Neutrophil (primary cell): ENCODE measurements around the gene SNU13.
"Not testable (repeated sequence)": the region's sequence is repeated elsewhere in the genome, so short reads cannot be mapped to it uniquely, and the experiment has no call there.

ENCODE experiments used
- H3K27ac ChIP-seq: fragments of 200-600 bp; sonication (generic); 2 replicates; pipeline ENCODE4 v1.5.1; 2016; ENCODE audit warnings: mild to moderate bottlenecking, moderate library complexity
- H3K27me3 ChIP-seq: fragments of 200-600 bp; sonication (generic); 2 replicates; pipeline ENCODE4 v1.6.0; 2016; ENCODE audit warnings: mild to moderate bottlenecking
- H3K36me3 ChIP-seq: fragments of 200-600 bp; sonication (generic); 2 replicates; pipeline ENCODE4 v1.5.1; 2017
- H3K4me1 ChIP-seq, 2 experiments: fragments of 200-600 bp in 1 of 2; sonication (generic) in 1 of 2; 1 replicate in 1 of 2; 2 replicates in 1 of 2; pipeline versions ENCODE4 v1.5.1 to v1.6.1; 2013 to 2016; ENCODE audit warnings: low read depth in 1 of 2, low read length in 1 of 2, mild to moderate bottlenecking in 1 of 2, moderate library complexity in 1 of 2; ENCODE audit not compliant: control insufficient read depth in 1 of 2, insufficient read depth in 1 of 2
- H3K4me3 ChIP-seq, 2 experiments: fragments of 200-600 bp in 1 of 2; sonication (generic) in 1 of 2; 1 replicate in 1 of 2; 2 replicates in 1 of 2; pipeline ENCODE4 v1.5.1; 2013 to 2016; ENCODE audit warnings: low read depth in 1 of 2, low read length in 1 of 2, mild to moderate bottlenecking in 1 of 2, moderate library complexity in 1 of 2
- H3K9me3 ChIP-seq: fragments of 200-600 bp; sonication (generic); 2 replicates; pipeline ENCODE4 v1.5.1; 2016
- TF ChIP-seq, protein P1 (sequence below): fragments of 200-600 bp; sonication (generic); IDR thresholded peaks from 2 replicates; pipeline ENCODE4 v1.5.1; 2016; ENCODE audit warnings: antibody characterized with exemption

SNU13 gene

GRCh38 chr22:41638748-41639147 lies 49.9 kb downstream of the SNU13 start:
- Histone ChIP-seq H3K36me3 (peaks cover 84% of the 10 kb centered on the region), H3K27me3 (no peaks in the 10 kb centered on the region), H3K4me1 (no peaks in the 10 kb centered on the region), H3K4me3 (no peak overlapping the region), H3K27ac (no peak overlapping the region), H3K9me3 (no peaks in the 10 kb centered on the region)
- TF ChIP-seq, protein P1, sequence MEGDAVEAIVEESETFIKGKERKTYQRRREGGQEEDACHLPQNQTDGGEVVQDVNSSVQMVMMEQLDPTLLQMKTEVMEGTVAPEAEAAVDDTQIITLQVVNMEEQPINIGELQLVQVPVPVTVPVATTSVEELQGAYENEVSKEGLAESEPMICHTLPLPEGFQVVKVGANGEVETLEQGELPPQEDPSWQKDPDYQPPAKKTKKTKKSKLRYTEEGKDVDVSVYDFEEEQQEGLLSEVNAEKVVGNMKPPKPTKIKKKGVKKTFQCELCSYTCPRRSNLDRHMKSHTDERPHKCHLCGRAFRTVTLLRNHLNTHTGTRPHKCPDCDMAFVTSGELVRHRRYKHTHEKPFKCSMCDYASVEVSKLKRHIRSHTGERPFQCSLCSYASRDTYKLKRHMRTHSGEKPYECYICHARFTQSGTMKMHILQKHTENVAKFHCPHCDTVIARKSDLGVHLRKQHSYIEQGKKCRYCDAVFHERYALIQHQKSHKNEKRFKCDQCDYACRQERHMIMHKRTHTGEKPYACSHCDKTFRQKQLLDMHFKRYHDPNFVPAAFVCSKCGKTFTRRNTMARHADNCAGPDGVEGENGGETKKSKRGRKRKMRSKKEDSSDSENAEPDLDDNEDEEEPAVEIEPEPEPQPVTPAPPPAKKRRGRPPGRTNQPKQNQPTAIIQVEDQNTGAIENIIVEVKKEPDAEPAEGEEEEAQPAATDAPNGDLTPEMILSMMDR: no peak

DNA sequence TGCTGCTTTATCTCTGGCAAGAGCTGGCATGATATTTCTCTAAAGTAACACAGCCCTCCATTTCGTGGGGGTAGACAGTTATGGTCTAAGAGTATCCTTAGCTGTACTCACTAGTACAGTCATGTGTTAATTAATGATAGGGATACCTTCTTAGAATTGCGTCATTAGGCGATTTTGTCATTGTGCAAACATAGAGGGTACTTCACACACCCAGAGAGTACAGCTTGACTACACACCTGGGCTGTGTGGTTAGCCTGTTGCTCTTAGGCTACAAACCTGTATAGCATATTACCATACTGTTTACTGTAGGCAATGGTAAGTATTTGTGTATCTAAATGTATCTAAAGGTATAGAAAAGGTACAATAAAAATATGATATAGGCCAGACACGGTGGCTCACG lies 50.5 kb downstream of the SNU13 start:
- Histone ChIP-seq H3K4me3 (no peak overlapping the region), H3K27me3 (no peaks in the 10 kb centered on the region), H3K27ac (no peak overlapping the region), H3K9me3 (no peaks in the 10 kb centered on the region), H3K4me1 (no peaks in the 10 kb centered on the region), H3K36me3 (peaks cover 86% of the 10 kb centered on the region)
- TF ChIP-seq, protein P1: no peak

DNA sequence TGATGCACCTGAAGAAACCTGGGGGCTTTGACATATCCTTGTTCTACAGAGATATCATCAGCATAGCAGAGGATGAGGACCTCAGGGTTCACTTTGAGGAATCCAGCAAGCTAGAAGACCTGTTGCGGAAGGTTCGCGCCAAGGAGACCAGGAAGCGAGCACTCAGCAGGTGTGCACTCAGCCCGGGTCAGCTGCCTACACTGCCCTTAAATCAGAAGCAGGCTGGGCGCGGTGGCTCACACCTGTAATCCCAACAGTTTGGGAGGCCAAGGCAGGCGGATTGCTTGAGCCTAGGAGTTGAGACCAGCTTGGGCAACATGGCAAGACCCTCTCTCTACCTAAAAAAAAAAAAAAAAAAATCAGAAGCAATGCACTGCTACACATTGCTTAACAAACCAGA lies 51.0 kb downstream of the SNU13 start:
- H3K9me3 ChIP-seq, H3K27me3 ChIP-seq, H3K4me1 ChIP-seq, H3K4me3 ChIP-seq, H3K27ac ChIP-seq: not testable (repeated sequence)
- peaks cover 82% of the 10 kb centered on the region for H3K36me3 ChIP-seq

- TF ChIP-seq, protein P1: no peak
- H3K4me1 ChIP-seq: no peaks in the 10 kb centered on the region
- H3K9me3 ChIP-seq: no peaks in the 10 kb centered on the region
- no peak overlapping the region for H3K27ac ChIP-seq
- no peak overlapping the region for H3K4me3 ChIP-seq
- H3K27me3 ChIP-seq: no peaks in the 10 kb centered on the region
- H3K36me3 ChIP-seq: peaks cover 79% of the 10 kb centered on the region
These were observed 52.2 kb downstream of the SNU13 start for GRCh38 chr22:41636467-41636866.

DNA sequence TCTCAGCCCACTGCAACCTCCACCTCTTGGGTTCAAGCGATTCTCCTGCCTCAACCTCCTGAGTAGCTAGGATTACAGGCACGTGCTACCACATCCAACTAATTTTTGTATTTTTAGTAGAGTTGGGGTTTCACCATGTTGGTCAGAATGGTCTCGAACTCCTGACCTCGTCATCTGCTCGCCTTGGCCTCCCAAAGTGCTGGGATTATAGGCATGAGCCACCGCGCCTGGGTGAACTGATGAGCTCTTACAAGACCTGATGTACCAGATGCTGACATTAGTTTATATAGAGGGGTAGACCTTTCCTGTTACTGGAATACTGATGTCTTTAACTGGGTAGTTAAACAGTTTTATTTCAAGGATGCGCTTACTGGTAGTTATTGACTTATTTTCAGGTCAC lies 54.1 kb downstream of the SNU13 start:
- H3K4me1 ChIP-seq, H3K27ac ChIP-seq: not testable (repeated sequence)
- H3K36me3 ChIP-seq: peaks cover 78% of the 10 kb centered on the region

DNA sequence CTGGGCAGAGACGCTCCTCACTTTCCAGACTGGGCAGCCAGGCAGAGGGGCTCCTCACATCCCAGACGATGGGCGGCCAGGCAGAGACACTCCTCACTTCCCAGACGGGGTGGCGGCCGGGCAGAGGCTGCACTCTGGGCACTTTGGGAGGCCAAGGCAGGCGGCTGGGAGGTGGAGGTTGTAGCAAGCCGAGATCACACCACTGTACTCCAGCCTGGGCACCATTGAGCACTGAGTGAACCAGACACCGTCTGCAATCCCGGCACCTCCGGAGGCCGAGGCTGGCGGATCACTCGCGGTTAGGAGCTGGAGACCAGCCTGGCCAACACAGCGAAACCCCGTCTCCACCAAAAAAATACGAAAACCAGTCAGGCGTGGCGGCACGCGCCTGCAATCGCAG lies 57.1 kb downstream of the SNU13 start:
- not testable (repeated sequence) for H3K4me3 ChIP-seq, H3K27me3 ChIP-seq, H3K9me3 ChIP-seq, H3K27ac ChIP-seq, H3K4me1 ChIP-seq
- H3K36me3 ChIP-seq: peaks cover 73% of the 10 kb centered on the region

More for the DNA sequence above, 54.1 kb downstream of the SNU13 start:
- H3K4me3 ChIP-seq, H3K27me3 ChIP-seq, H3K9me3 ChIP-seq: not testable (repeated sequence)

DNA sequence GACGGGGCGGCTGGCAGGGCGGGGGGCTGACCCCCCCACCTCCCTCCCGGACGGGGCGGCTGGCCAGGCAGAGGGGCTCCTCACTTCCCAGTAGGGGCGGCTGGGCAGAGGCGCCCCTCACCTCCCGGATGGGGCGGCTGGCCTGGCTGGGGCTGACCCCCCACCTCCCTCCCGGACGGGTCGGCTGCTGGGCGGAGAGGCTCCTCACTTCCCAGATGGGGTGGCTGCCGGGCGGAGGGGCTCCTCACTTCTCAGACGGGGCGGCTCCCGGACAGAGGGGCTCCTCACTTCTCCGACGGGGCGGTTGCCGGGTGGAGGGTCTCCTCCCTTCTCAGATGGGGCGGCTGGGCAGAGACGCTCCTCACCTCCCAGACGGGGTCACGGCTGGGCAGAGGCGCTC lies 57.6 kb downstream of the SNU13 start:
- not testable (repeated sequence) for H3K4me1 ChIP-seq, H3K27me3 ChIP-seq, H3K4me3 ChIP-seq, H3K9me3 ChIP-seq, H3K27ac ChIP-seq
- H3K36me3 ChIP-seq: peaks cover 69% of the 10 kb centered on the region

GRCh38 chr22:41625577-41625976 lies 63.1 kb downstream of the SNU13 start:
- no peak overlapping the region for H3K4me3 ChIP-seq
- TF ChIP-seq, protein P1: no peak
- H3K9me3 ChIP-seq: no peaks in the 10 kb centered on the region
- H3K27ac ChIP-seq: no peak overlapping the region
- H3K4me1 ChIP-seq: peaks cover 9 to 13% of the 10 kb centered on the region in 2 experiments
- no peaks in the 10 kb centered on the region for H3K27me3 ChIP-seq
- peaks cover 51% of the 10 kb centered on the region for H3K36me3 ChIP-seq
